Umbilical cord (tissue), 2 donors: ENCODE measurements around the gene MYO3B. TPM values are rescaled to one million over a fixed set of nuclear protein-coding genes. Genes with fewer than 3 reads are reported as not detected.
"Not testable (repeated sequence)": the region's sequence is repeated elsewhere in the genome, so short reads cannot be mapped to it uniquely, and the experiment has no call there.

Experiments
- DNase-seq: peaks from one replicate; pipeline ENCODE4 v3.0.0-alpha.2; 2015; ENCODE audit warnings: low spot score
- total RNA-seq: library from RNA; depleted of rRNA; stranded (reverse); fragments of >200 nt; gene quantifications from one replicate; pipeline ENCODE4 v1.2.3, GENCODE V29; 2014; ENCODE audit warnings: low replicate concordance; ENCODE audit not compliant: insufficient read depth

MYO3B gene
- total RNA-seq, 1 donor from 2014 or later, result 3.9 TPM

GRCh38 chr2:170503971-170504809 lies 326.2 kb downstream of the MYO3B start:
- DNase-seq, result peak; percentile 69

- DNase-seq, result no peak
Measured at GRCh38 chr2:170504810-170505145, 326.8 kb downstream of the MYO3B start.

GRCh38 chr2:170505631-170506275 lies 327.8 kb downstream of the MYO3B start:
- DNase-seq, result peak; percentile 91

GRCh38 chr2:170509452-170510193 lies 331.7 kb downstream of the MYO3B start:
- no peak for DNase-seq

- DNase-seq, result no peak
Measured at GRCh38 chr2:170512266-170512665, 334.3 kb downstream of the MYO3B start.

- DNase-seq, result no peak
Measured at GRCh38 chr2:170514140-170514539, 336.2 kb downstream of the MYO3B start.

GRCh38 chr2:170517538-170517937 lies 339.6 kb downstream of the MYO3B start:
- no peak for DNase-seq

- no peak for DNase-seq
Measured at GRCh38 chr2:170518911-170519310, 341.0 kb downstream of the MYO3B start.

GRCh38 chr2:170521299-170521698 lies 343.4 kb downstream of the MYO3B start:
- DNase-seq, result no peak

- DNase-seq, result no peak
Measured at GRCh38 chr2:170523506-170523905, 345.6 kb downstream of the MYO3B start.

GRCh38 chr2:170524828-170525565 lies 347.1 kb downstream of the MYO3B start:
- no peak for DNase-seq

- peak; percentile 88 for DNase-seq
Measured at GRCh38 chr2:170525566-170525900, 347.6 kb downstream of the MYO3B start.

GRCh38 chr2:170530284-170530745 lies 352.4 kb downstream of the MYO3B start:
- peak; percentile 73 for DNase-seq

- DNase-seq, result no peak
Measured at GRCh38 chr2:170530803-170531564, 353.0 kb downstream of the MYO3B start.

- no peak for DNase-seq
Measured at GRCh38 chr2:170531876-170532275, 353.9 kb downstream of the MYO3B start.

- DNase-seq, result no peak
Measured at GRCh38 chr2:170533156-170533555, 355.2 kb downstream of the MYO3B start.

- DNase-seq, result no peak
Measured at GRCh38 chr2:170535552-170535951, 357.6 kb downstream of the MYO3B start.

GRCh38 chr2:170544817-170545216 lies 366.9 kb downstream of the MYO3B start:
- no peak for DNase-seq

GRCh38 chr2:170548304-170548703 lies 370.4 kb downstream of the MYO3B start:
- no peak for DNase-seq

- DNase-seq, result no peak
Measured at GRCh38 chr2:170550501-170550900, 372.6 kb downstream of the MYO3B start.

- not testable (repeated sequence) for DNase-seq
Measured at GRCh38 chr2:170551899-170552298, 374.0 kb downstream of the MYO3B start.
